Memory B cell (primary cell): ENCODE results near the gene ERBB4.

Experiments
- ATAC-seq: fragments of 150-1000 bp; cut with Tn5 transposase; 2 replicates; pipeline ENCODE4 v1.10.0; 2021; ENCODE audit warnings: low read depth, mild to moderate bottlenecking, moderate library complexity
- DNase-seq, 2 donors: peaks; one replicate each; pipeline ENCODE4 v3.0.0; 2022; ENCODE audit warnings: low spot score in 2 of 2
- H3K27ac Mint-ChIP-seq: one replicate; pipeline ENCODE4 v1.8.0; 2022; ENCODE audit warnings: mild to moderate bottlenecking, moderate library complexity, mixed read lengths
- H3K27me3 Mint-ChIP-seq: one replicate; pipeline ENCODE4 v1.8.0; 2022; ENCODE audit warnings: mixed read lengths
- H3K36me3 Mint-ChIP-seq: one replicate; pipeline ENCODE4 v1.8.0; 2022; ENCODE audit warnings: mild to moderate bottlenecking, mixed read lengths
- H3K4me1 Mint-ChIP-seq: one replicate; pipeline ENCODE4 v1.8.0; 2022; ENCODE audit warnings: mixed read lengths
- H3K4me3 Mint-ChIP-seq: one replicate; pipeline ENCODE4 v1.8.0; 2022; ENCODE audit warnings: mild to moderate bottlenecking, moderate library complexity, mixed read lengths
- H3K9me3 Mint-ChIP-seq: one replicate; pipeline ENCODE4 v1.8.0; 2022; ENCODE audit warnings: mixed read lengths

The ERBB4 gene

DNA sequence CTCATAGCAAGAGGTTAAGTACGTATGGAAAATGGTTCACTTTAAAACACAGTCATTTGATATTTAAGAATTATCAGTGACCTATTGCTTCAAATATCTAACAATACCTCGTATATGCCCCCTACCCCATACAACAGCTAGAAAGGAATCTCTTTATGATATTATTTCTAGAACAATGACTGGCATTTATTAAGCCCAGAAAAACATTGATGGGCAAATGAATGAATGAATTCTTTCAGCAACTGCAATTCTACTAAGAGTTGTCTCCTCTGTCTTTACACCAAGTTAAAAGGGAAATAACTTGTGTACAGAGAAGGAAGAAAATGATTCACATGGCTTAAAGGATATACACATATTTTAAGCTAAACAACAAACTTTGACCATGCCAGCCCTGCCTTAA lies 384.7 kb downstream of the ERBB4 start:
- no peaks in the 10 kb centered on the region for H3K4me1 Mint-ChIP-seq
- H3K36me3 Mint-ChIP-seq: no peaks in the 10 kb centered on the region
- peaks cover 2% of the 10 kb centered on the region for H3K9me3 Mint-ChIP-seq
- ATAC-seq (no peak), DNase-seq (no peak)
- H3K27ac Mint-ChIP-seq: no peak overlapping the region
- no peaks in the 10 kb centered on the region for H3K27me3 Mint-ChIP-seq
- H3K4me3 Mint-ChIP-seq: no peak overlapping the region

DNA sequence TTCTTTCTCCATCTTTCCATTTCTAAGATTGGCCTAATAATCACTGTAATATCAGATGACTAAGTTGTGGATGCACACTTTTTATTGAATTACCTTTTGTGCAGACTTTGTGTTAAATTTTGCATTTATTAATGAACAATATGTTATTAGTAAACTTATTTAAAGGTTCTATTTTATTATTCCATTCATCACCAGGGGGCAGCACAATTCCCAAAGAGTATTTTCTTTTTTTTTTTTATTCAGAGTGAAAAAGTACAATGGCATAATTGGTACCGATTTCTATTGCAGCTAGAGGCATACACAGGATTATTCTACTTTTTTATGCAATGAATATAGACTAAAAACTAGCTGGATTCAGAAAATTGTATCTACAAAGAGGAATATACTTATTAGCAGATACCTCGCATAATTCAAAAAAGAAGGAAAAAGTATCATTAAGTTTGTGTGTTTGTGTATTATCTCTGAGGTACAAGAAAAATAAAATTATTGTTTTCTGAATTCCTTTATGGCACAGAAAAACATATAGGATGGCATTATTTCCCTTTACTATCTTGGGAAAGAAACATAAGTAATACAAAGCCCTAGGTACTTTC lies 390.6 kb downstream of the ERBB4 start:
- no peaks in the 10 kb centered on the region for H3K4me1 Mint-ChIP-seq
- ATAC-seq (no peak), DNase-seq (no peak)
- H3K36me3 Mint-ChIP-seq: no peaks in the 10 kb centered on the region
- H3K4me3 Mint-ChIP-seq: no peak overlapping the region
- no peaks in the 10 kb centered on the region for H3K27me3 Mint-ChIP-seq
- peaks cover 4% of the 10 kb centered on the region for H3K9me3 Mint-ChIP-seq
- H3K27ac Mint-ChIP-seq: no peak overlapping the region

DNA sequence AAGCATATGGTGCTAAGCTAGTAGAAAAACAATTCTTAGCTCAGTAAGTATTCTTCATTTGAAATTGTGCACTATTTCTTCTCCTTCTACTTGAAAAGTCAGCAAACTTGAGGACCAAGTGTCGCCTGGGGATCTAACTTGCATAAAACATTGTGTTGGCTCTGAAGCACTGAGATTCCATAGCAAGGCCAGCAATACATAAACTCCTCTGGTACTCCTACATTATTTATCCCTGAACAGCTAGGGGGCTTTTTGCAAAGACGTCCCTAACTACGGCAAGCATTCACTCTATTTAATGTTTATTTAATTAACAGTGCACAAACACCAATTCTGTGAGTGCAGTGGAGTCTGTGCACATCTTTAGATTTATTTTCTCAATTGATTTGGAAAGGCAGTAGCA lies 392.2 kb downstream of the ERBB4 start:
- Mint-ChIP-seq H3K27ac (no peak overlapping the region), H3K4me1 (no peaks in the 10 kb centered on the region), H3K9me3 (peaks cover 2% of the 10 kb centered on the region), H3K4me3 (no peak overlapping the region), H3K27me3 (no peaks in the 10 kb centered on the region), H3K36me3 (no peaks in the 10 kb centered on the region)
- no peak for DNase-seq
- no peak for ATAC-seq

GRCh38 chr2:212145121-212145520 lies 393.5 kb downstream of the ERBB4 start:
- no peak overlapping the region for H3K4me3 Mint-ChIP-seq
- H3K27me3 Mint-ChIP-seq: no peaks in the 10 kb centered on the region
- peaks cover 2% of the 10 kb centered on the region for H3K9me3 Mint-ChIP-seq
- H3K27ac Mint-ChIP-seq: no peak overlapping the region
- ATAC-seq (no peak), DNase-seq (no peak)
- no peaks in the 10 kb centered on the region for H3K36me3 Mint-ChIP-seq
- H3K4me1 Mint-ChIP-seq: no peaks in the 10 kb centered on the region

GRCh38 chr2:212142631-212143030 lies 396.0 kb downstream of the ERBB4 start:
- peaks cover 3% of the 10 kb centered on the region for H3K9me3 Mint-ChIP-seq

DNA sequence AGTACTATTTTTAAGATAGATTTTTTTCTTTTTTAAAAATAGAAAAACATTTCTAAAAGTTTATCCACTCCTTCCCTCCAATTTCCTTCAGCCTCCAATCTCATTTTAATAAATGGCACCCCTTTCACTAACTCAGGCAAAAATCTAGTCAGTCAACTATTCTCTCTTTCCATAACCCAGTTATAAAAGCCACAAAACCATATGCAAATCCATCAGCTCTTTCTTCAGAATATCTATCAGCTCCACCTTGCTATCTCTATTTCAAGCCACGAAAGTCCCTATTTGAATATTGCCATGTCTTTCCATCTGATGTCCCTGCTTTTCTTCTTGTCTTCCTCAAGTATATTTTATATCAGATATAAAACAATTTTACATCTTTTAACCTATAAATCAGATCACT lies 397.1 kb downstream of the ERBB4 start:
- DNase-seq: no peak
- Mint-ChIP-seq H3K4me3 (no peak overlapping the region), H3K27me3 (no peaks in the 10 kb centered on the region), H3K27ac (no peak overlapping the region), H3K36me3 (no peaks in the 10 kb centered on the region), H3K9me3 (peaks cover 3% of the 10 kb centered on the region), H3K4me1 (no peaks in the 10 kb centered on the region)
- no peak for ATAC-seq

More at GRCh38 chr2:212142631-212143030, 396.0 kb downstream of the ERBB4 start:
- H3K27ac Mint-ChIP-seq: no peak overlapping the region
- no peak for DNase-seq
- no peaks in the 10 kb centered on the region for H3K4me1 Mint-ChIP-seq
- no peak overlapping the region for H3K4me3 Mint-ChIP-seq
- no peaks in the 10 kb centered on the region for H3K27me3 Mint-ChIP-seq
- no peak for ATAC-seq
- no peaks in the 10 kb centered on the region for H3K36me3 Mint-ChIP-seq

GRCh38 chr2:212136216-212136795 lies 402.3 kb downstream of the ERBB4 start:
- Mint-ChIP-seq H3K4me1 (no peaks in the 10 kb centered on the region), H3K9me3 (peaks cover 1% of the 10 kb centered on the region), H3K4me3 (no peak overlapping the region), H3K27ac (no peak overlapping the region), H3K27me3 (no peaks in the 10 kb centered on the region), H3K36me3 (no peaks in the 10 kb centered on the region)
- DNase-seq (no peak), ATAC-seq (no peak)

- Mint-ChIP-seq H3K27ac (no peak overlapping the region), H3K4me3 (no peak overlapping the region), H3K27me3 (no peaks in the 10 kb centered on the region), H3K36me3 (no peaks in the 10 kb centered on the region), H3K9me3 (peaks cover 1% of the 10 kb centered on the region), H3K4me1 (no peaks in the 10 kb centered on the region)
- ATAC-seq (no peak), DNase-seq (no peak)
Measured at GRCh38 chr2:212135739-212136138, 402.9 kb downstream of the ERBB4 start.

- H3K4me3 Mint-ChIP-seq: no peak overlapping the region
- ATAC-seq (no peak), DNase-seq (no peak)
- H3K9me3 Mint-ChIP-seq: peaks cover 2% of the 10 kb centered on the region
- H3K36me3 Mint-ChIP-seq: no peaks in the 10 kb centered on the region
- no peak overlapping the region for H3K27ac Mint-ChIP-seq
- H3K4me1 Mint-ChIP-seq: no peaks in the 10 kb centered on the region
- no peaks in the 10 kb centered on the region for H3K27me3 Mint-ChIP-seq
Measured at GRCh38 chr2:212133337-212133736, 405.3 kb downstream of the ERBB4 start.

- Mint-ChIP-seq H3K36me3 (no peaks in the 10 kb centered on the region), H3K4me1 (no peaks in the 10 kb centered on the region), H3K27me3 (no peaks in the 10 kb centered on the region), H3K27ac (no peak overlapping the region), H3K9me3 (peaks cover 1% of the 10 kb centered on the region), H3K4me3 (no peak overlapping the region)
- ATAC-seq (no peak), DNase-seq (no peak)
Measured at GRCh38 chr2:212124598-212124997, 414.0 kb downstream of the ERBB4 start.

DNA sequence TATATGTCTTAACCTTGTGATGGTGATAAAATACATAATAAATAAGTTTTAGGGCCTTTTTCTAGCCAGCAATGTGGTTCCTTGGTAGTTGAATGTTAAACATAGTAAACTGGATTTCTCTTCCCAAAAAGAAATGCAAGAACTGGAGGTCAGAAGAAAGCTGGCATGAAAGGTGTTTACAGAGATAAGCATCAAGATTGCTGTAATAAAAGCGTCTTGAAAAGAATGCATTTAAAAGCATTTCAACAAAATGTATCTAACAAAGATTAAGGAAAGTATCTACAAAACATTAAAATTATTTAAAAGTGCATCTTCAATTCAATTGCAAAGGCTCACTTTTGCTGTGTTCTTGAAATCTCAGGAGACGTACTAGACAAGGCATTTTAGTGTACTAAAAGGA lies 419.0 kb downstream of the ERBB4 start:
- Mint-ChIP-seq H3K9me3 (no peaks in the 10 kb centered on the region), H3K36me3 (no peaks in the 10 kb centered on the region), H3K27me3 (no peaks in the 10 kb centered on the region), H3K27ac (no peak overlapping the region), H3K4me1 (no peaks in the 10 kb centered on the region), H3K4me3 (no peak overlapping the region)
- ATAC-seq (no peak), DNase-seq (no peak)

DNA sequence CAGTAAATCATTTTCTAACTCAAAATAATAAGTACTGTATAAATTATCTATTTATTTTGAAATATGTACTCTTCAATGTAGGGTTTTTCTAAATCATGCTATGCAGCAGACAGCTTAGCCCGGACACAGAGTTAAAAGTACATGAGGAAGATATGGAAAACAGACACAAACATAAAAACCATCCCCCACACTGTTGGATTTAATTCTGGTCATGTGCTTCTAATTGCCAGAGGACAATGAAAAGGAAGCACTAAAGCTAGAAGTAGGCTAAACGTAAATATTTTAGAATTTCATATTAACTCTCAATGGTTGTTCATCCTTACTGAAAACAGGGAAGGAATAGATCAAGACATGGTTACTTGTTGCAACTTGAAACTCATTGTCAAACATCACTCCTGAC lies 420.7 kb downstream of the ERBB4 start:
- no peak for ATAC-seq
- no peaks in the 10 kb centered on the region for H3K36me3 Mint-ChIP-seq
- peaks cover under 1% of the 10 kb centered on the region for H3K9me3 Mint-ChIP-seq

GRCh38 chr2:212114489-212114888 lies 424.1 kb downstream of the ERBB4 start:
- H3K4me1 Mint-ChIP-seq: peaks cover 2% of the 10 kb centered on the region
- no peak for DNase-seq
- H3K4me3 Mint-ChIP-seq: no peak overlapping the region
- no peaks in the 10 kb centered on the region for H3K27me3 Mint-ChIP-seq
- no peaks in the 10 kb centered on the region for H3K36me3 Mint-ChIP-seq
- no peak overlapping the region for H3K27ac Mint-ChIP-seq
- ATAC-seq: no peak
- peaks cover 2% of the 10 kb centered on the region for H3K9me3 Mint-ChIP-seq

More for the DNA sequence above, 420.7 kb downstream of the ERBB4 start:
- DNase-seq: no peak
- H3K27me3 Mint-ChIP-seq: no peaks in the 10 kb centered on the region
- peaks cover under 1% of the 10 kb centered on the region for H3K4me1 Mint-ChIP-seq
- H3K27ac Mint-ChIP-seq: no peak overlapping the region
- H3K4me3 Mint-ChIP-seq: no peak overlapping the region

DNA sequence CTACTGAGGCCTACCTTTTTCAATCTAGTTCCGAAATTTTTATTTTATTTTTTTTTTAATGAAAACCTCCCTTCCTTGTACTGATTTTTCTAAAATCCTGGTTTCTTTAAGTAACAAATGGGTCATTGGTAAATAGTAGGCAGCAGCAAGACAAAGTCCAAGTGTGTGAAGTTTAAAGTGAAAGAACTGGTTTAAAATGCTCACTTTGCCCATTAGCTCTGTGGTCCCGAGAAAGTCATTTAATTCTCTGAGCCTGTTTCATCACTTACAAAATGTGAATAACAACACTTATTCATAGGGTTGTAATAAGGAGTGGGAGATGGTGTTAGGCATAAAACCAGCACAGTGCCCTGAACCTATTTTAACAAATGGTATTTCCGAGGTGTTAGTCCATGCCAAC lies 426.2 kb downstream of the ERBB4 start:
- Mint-ChIP-seq H3K36me3 (no peaks in the 10 kb centered on the region), H3K9me3 (peaks cover 2% of the 10 kb centered on the region), H3K27ac (no peak overlapping the region), H3K27me3 (no peaks in the 10 kb centered on the region), H3K4me1 (peaks cover 2% of the 10 kb centered on the region), H3K4me3 (no peak overlapping the region)
- ATAC-seq: no peak
- DNase-seq: no peak
